ENCODE data around the gene EIF2D. TPM values are rescaled to one million over a fixed set of nuclear protein-coding genes. Genes with fewer than 3 reads are reported as not detected.
"Not testable (repeated sequence)": the region's sequence is repeated elsewhere in the genome, so short reads cannot be mapped to it uniquely, and the experiment has no call there.

Gene EIF2D
- total RNA-seq, 4 donors from 2014 or later = 40.3 to 50.0 (median 47.9) TPM

GRCh38 chr1:206649261-206649921 is 37.1 kb upstream of the EIF2D start:
- Histone ChIP-seq H3K27ac (replicated peaks in 1 of 4) (no peak overlapping the region), H3K4me1 (peaks cover 0 to 41% (median 4%) of the 10 kb centered on the region in 4 donors), H3K4me3 (no peak overlapping the region), H3K36me3 (peaks cover 9 to 31% (median 23%) of the 10 kb centered on the region in 4 donors), H3K27me3 (no peaks in the 10 kb centered on the region), H3K9me3 (no peaks in the 10 kb centered on the region)
- intact Hi-C loops (cut with DNase I) = no loop called here
- 86% methylated on average over 5 of the region's 5 CpGs for WGBS
- no peak for DNase-seq (ENCODE audit: extremely low spot score)
- TF ChIP-seq POLR2AphosphoS5 (IDR thresholded peaks at IDR 0.05) = no peak
- TF ChIP-seq EP300 (IDR thresholded peaks at IDR 0.05) = no peak
- TF ChIP-seq, protein P1, sequence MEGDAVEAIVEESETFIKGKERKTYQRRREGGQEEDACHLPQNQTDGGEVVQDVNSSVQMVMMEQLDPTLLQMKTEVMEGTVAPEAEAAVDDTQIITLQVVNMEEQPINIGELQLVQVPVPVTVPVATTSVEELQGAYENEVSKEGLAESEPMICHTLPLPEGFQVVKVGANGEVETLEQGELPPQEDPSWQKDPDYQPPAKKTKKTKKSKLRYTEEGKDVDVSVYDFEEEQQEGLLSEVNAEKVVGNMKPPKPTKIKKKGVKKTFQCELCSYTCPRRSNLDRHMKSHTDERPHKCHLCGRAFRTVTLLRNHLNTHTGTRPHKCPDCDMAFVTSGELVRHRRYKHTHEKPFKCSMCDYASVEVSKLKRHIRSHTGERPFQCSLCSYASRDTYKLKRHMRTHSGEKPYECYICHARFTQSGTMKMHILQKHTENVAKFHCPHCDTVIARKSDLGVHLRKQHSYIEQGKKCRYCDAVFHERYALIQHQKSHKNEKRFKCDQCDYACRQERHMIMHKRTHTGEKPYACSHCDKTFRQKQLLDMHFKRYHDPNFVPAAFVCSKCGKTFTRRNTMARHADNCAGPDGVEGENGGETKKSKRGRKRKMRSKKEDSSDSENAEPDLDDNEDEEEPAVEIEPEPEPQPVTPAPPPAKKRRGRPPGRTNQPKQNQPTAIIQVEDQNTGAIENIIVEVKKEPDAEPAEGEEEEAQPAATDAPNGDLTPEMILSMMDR (IDR thresholded peaks at IDR 0.05) = no peak
- no peak for TF ChIP-seq POLR2A (IDR thresholded peaks at IDR 0.05; ENCODE audit: low read depth)

DNA sequence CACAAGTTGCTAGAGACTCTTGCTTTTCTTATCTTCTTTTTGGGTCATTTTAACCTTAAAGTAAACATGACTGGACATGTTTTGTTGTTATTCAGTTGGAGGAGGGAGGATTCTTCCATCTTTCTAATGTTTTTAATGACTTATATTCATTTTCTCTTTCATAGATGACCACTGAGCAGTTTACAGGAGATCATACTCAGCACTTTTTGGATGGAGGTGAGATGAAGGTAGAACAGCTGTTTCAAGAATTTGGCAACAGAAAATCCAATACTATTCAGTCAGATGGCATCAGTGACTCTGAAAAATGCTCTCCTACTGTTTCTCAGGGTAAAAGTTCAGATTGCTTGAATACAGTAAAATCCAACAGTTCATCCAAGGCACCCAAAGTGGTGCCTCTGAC is 35.0 kb upstream of the EIF2D start:
- H3K27me3 ChIP-seq = no peaks in the 10 kb centered on the region
- TF ChIP-seq POLR2A (IDR thresholded peaks at IDR 0.05; ENCODE audit: low read depth) (no peak), EP300 (IDR thresholded peaks at IDR 0.05) (no peak), POLR2AphosphoS5 (IDR thresholded peaks at IDR 0.05) (no peak)
- TF ChIP-seq, protein P1 (IDR thresholded peaks at IDR 0.05) = no peak
- no peak for DNase-seq (ENCODE audit: extremely low spot score)
- no peak overlapping the region for H3K4me3 ChIP-seq
- peaks cover 0 to 34% (median 0%) of the 10 kb centered on the region in 4 donors for H3K4me1 ChIP-seq
- intact Hi-C loops (cut with DNase I) = no loop called here
- peaks cover 9 to 33% (median 28%) of the 10 kb centered on the region in 4 donors for H3K36me3 ChIP-seq
- no peak overlapping the region for H3K27ac ChIP-seq (replicated peaks in 1 of 4)
- no peaks in the 10 kb centered on the region for H3K9me3 ChIP-seq

GRCh38 chr1:206646504-206646903 is 34.2 kb upstream of the EIF2D start:
- 95% methylated on average over 1 of the region's 1 CpG for WGBS
- H3K9me3 ChIP-seq = no peaks in the 10 kb centered on the region
- H3K36me3 ChIP-seq = peaks cover 9 to 33% (median 26%) of the 10 kb centered on the region in 4 donors
- H3K4me1 ChIP-seq = peaks cover 0 to 32% (median 0%) of the 10 kb centered on the region in 4 donors
- DNase-seq (ENCODE audit: extremely low spot score) = no peak
- TF ChIP-seq POLR2AphosphoS5 (IDR thresholded peaks at IDR 0.05) = no peak
- TF ChIP-seq EP300 (IDR thresholded peaks at IDR 0.05) = no peak
- TF ChIP-seq, protein P1 (IDR thresholded peaks at IDR 0.05) = no peak
- TF ChIP-seq POLR2A (IDR thresholded peaks at IDR 0.05; ENCODE audit: low read depth) = no peak
- intact Hi-C loops (cut with DNase I) = no loop called here
- no peak overlapping the region for H3K4me3 ChIP-seq
- H3K27me3 ChIP-seq = no peaks in the 10 kb centered on the region
- no peak overlapping the region for H3K27ac ChIP-seq (replicated peaks in 1 of 4)

DNA sequence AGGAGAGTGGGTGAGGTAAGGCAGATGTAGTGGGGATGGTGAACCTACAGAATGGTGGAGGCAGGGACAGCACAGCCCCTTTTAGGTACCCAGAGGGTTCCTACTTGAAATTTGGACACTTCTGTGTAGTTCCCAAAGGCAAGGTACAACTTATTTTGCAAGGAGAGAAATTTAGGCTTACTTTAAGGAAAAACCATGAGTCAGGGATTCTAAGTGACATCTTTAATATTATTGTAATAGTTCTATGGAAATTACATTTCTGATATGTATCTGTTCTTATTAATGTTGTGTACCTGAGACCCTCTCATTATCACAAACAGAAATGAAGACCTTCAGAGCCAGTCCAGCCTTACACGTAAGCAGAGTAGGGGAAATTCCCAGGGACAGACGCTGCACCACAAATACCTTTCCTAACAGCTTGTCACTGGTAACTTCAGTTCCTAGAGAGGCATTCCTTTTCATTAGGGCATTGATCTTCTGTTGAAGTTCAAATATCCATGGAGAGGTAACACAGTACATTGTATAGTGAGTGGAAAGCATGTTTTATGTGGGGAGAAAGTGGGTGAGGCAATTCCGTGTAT is 30.9 kb upstream of the EIF2D start:
- Histone ChIP-seq H3K9me3 (no peaks in the 10 kb centered on the region), H3K4me1 (peaks cover 0 to under 1% (median 0%) of the 10 kb centered on the region in 4 donors), H3K27ac (replicated peaks in 1 of 4) (no peak overlapping the region), H3K4me3 (no peak overlapping the region), H3K36me3 (peaks cover 8 to 39% (median 25%) of the 10 kb centered on the region in 4 donors), H3K27me3 (no peaks in the 10 kb centered on the region)
- no peak for TF ChIP-seq POLR2AphosphoS5 (IDR thresholded peaks at IDR 0.05)
- no peak for TF ChIP-seq EP300 (IDR thresholded peaks at IDR 0.05)
- TF ChIP-seq, protein P1 (IDR thresholded peaks at IDR 0.05) = no peak
- TF ChIP-seq POLR2A (IDR thresholded peaks at IDR 0.05; ENCODE audit: low read depth) = no peak
- intact Hi-C loops (cut with DNase I) = no loop called here
- 86% methylated on average over 3 of the region's 3 CpGs for WGBS
- DNase-seq (ENCODE audit: extremely low spot score) = no peak

DNA sequence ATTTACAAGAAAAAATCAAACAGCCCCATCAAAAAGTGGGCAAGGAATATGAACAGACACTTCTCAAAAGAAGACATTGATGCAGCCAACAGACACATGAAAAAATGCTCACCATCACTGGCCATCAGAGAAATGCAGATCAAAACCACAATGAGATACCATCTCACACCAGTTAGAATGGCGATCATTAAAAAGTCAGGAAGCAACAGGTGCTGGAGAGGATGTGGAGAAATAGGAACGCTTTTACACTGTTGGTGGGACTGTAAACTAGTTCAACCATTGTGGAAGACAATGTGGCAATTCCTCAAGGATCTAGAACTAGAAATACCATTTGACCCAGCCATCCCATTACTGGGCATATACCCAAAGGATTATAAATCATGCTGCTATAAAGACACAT is 29.8 kb upstream of the EIF2D start:
- H3K27me3 ChIP-seq; H3K9me3 ChIP-seq; H3K27ac ChIP-seq (replicated peaks in 1 of 4); DNase-seq (ENCODE audit: extremely low spot score); H3K4me3 ChIP-seq; intact Hi-C loops (cut with DNase I); H3K4me1 ChIP-seq: not testable (repeated sequence)
- 100% methylated on average over 2 of the region's 2 CpGs for WGBS
- H3K36me3 ChIP-seq = peaks cover 0 to 29% (median 13%) of the 10 kb centered on the region in 4 donors
